GM19372 (cell line): ENCODE measurements around the gene DBP.

ENCODE experiments used
- ATAC-seq: cut with Tn5 transposase; IDR thresholded peaks from one replicate; pipeline ENCODE4 v1.9.1; 2021; ENCODE audit warnings: mild to moderate bottlenecking, low read depth, moderate library complexity; ENCODE audit not compliant: unreplicated experiment

DBP gene

DNA sequence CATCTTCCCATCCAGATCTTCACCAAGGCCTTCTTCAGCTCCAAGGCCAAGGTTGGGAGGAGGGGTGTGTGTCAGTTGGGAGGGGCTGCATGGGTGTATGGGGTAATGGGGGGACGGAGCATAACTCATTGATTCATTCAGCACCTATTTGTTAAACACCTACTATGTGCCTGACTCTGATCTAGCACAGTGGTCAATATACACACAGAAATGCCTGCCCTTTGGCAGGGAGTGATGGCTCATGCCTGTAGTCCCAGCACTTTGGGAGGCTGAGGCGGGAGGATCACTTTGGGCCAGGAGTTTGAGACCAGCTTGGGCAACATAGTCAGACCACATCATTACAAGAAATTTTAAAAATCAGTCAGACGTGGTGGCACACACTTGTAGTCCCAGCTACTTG, 49.8 kb downstream of the DBP start:
- no peak for ATAC-seq

DNA sequence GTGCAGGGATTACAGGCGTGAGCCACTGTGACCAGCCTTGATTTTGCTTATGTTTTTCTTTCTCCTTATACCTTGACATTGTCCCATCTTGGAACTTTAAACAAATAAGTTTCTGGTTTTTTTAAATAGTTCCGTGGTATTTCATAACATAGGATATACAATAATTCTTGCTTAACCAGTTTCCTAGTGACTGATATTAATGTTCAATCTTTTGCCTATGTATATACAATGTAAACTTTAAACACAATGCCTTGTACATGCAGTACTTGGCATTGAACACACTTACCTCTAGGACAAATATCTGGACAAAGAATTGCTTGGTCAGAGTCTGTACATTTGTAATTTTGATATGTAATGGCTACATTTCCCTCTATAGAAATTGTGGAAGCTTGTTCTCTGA, 55.0 kb downstream of the DBP start:
- no peak for ATAC-seq
